Endothelial cell of umbilical vein (primary cell): ENCODE results near the gene NXN. TPM values are rescaled to one million over a fixed set of nuclear protein-coding genes. Genes with fewer than 3 reads are reported as not detected.

ENCODE experiments used
- BruUV-seq: library from RNA; stranded (reverse); fragments of 400-500 nt; replicated peaks from 2 replicates; lab custom pipeline; 2021; lab: Mats Ljungman, UMichigan
- CTCF ChIA-PET: fragments of 300-600, 350-600 bp; sonication (Branson Sonifier 250); formaldehyde crosslinking; loops from one replicate; lab custom pipeline; 2021; ENCODE audit warnings: antibody characterized with exemption, inconsistent platforms; lab: Charles Lee
- POLR2A ChIA-PET: fragments of 300-600, 350-600 bp; sonication (Branson Sonifier 250); formaldehyde crosslinking; loops from one replicate; lab custom pipeline; 2021; ENCODE audit warnings: antibody characterized with exemption, inconsistent platforms; lab: Charles Lee
- DNase-seq: peaks from one replicate; pipeline ENCODE4 v3.0.0-alpha.2; 2011; ENCODE audit warnings: low read depth, low spot score
- FAIRE-seq: peaks from 2 replicates; lab custom pipeline; 2011; peaks lifted over from hg19 to GRCh38; lab: Jason Lieb, UNC
- H2AFZ ChIP-seq: 2 replicates; pipeline ENCODE4 v1.6.0; 2012; ENCODE audit warnings: low read depth, low read length, control low read depth, inconsistent platforms
- H3K27ac ChIP-seq: 2 replicates; pipeline ENCODE4 v1.5.1; 2011; ENCODE audit warnings: low read depth, mild to moderate bottlenecking, control low read depth, low read length, moderate library complexity; ENCODE audit not compliant: insufficient read depth
- H3K27me3 ChIP-seq, 2 experiments: 2 replicates each; pipeline versions ENCODE4 v1.6.0 to v1.6.1; 2011; ENCODE audit warnings: low read length in 2 of 2, mixed read lengths in 1 of 2; ENCODE audit not compliant: control insufficient read depth in 2 of 2, insufficient read depth in 2 of 2
- H3K36me3 ChIP-seq, 2 experiments: 2 replicates in 1 of 2; 3 replicates in 1 of 2; pipeline ENCODE4 v1.5.1; 2011; ENCODE audit warnings: low read length in 2 of 2, mild to moderate bottlenecking in 1 of 2, moderate library complexity in 1 of 2; ENCODE audit not compliant: control insufficient read depth in 2 of 2, insufficient read depth in 2 of 2; ENCODE audit errors: extremely low read depth in 1 of 2
- H3K4me1 ChIP-seq: 3 replicates; pipeline ENCODE4 v1.5.1; 2011; ENCODE audit warnings: mild to moderate bottlenecking, low read length; ENCODE audit not compliant: control insufficient read depth, insufficient read depth; ENCODE audit errors: extremely low read depth
- H3K4me2 ChIP-seq: 2 replicates; pipeline ENCODE4 v1.6.1; 2011; ENCODE audit warnings: low read length, control low read depth, mixed read lengths; ENCODE audit not compliant: insufficient read depth
- H3K4me3 ChIP-seq, 3 experiments: fragments of 200-600 bp in 1 of 3; sonication (generic), shearing (Covaris generic) in 1 of 3; replicated peaks in 1 of 3; 2 replicates each; pipeline ENCODE4 v1.5.1; 2011 to 2016; ENCODE audit warnings: control low read depth in 3 of 3, low read length in 3 of 3, mild to moderate bottlenecking in 2 of 3, inconsistent platforms in 1 of 3, low read depth in 1 of 3, moderate library complexity in 1 of 3; ENCODE audit not compliant: insufficient read depth in 1 of 3
- H3K79me2 ChIP-seq: 2 replicates; pipeline ENCODE4 v1.6.0; 2012; ENCODE audit warnings: low read length, inconsistent platforms; ENCODE audit not compliant: control insufficient read depth, insufficient read depth
- H3K9ac ChIP-seq: replicated peaks from 2 replicates; pipeline ENCODE3; 2011; ENCODE audit warnings: low read length, control low read depth; ENCODE audit not compliant: insufficient read depth; ENCODE audit errors: extremely low read depth
- H3K9me1 ChIP-seq: replicated peaks from 3 replicates; pipeline ENCODE4 v1.6.0; 2011; ENCODE audit warnings: mild to moderate bottlenecking, low read length; ENCODE audit not compliant: control insufficient read depth, insufficient read depth; ENCODE audit errors: extremely low read depth
- H3K9me3 ChIP-seq: replicated peaks from 2 replicates; pipeline ENCODE4 v1.5.1; 2012; ENCODE audit warnings: low read length, inconsistent platforms; ENCODE audit not compliant: control insufficient read depth, insufficient read depth
- H4K20me1 ChIP-seq: replicated peaks from 2 replicates; pipeline ENCODE3; 2011; ENCODE audit warnings: mild to moderate bottlenecking, low read length; ENCODE audit not compliant: control insufficient read depth, insufficient read depth; ENCODE audit errors: extremely low read depth
- CTCF ChIP-seq, 2 donors: IDR thresholded peaks; 1 replicate in 1 of 2; 2 replicates in 1 of 2; pipeline ENCODE4 v1.5.1; 2011; ENCODE audit warnings: low read length in 2 of 2, mild to moderate bottlenecking in 2 of 2, moderate library complexity in 2 of 2, control low read depth in 1 of 2, inconsistent platforms in 1 of 2, low read depth in 1 of 2; ENCODE audit not compliant: insufficient read depth in 1 of 2; ENCODE audit errors: extremely low read depth in 1 of 2
- EZH2 ChIP-seq: IDR thresholded peaks from 2 replicates; pipeline ENCODE4 v1.6.1; 2012; ENCODE audit warnings: borderline replicate concordance, low read depth, mild to moderate bottlenecking, moderate library complexity, low read length, inconsistent platforms; ENCODE audit not compliant: severe bottlenecking
- FOS ChIP-seq: IDR thresholded peaks from 2 replicates; pipeline ENCODE4 v1.6.1; 2011; ENCODE audit warnings: mild to moderate bottlenecking, low read length, moderate library complexity, borderline replicate concordance; ENCODE audit not compliant: insufficient read depth
- GATA2 ChIP-seq: IDR thresholded peaks from 2 replicates; pipeline ENCODE4 v1.7.0; 2011; ENCODE audit warnings: low read depth, mild to moderate bottlenecking, moderate library complexity, mixed read lengths, low read length; ENCODE audit not compliant: insufficient read length, insufficient read depth
- MAX ChIP-seq: IDR thresholded peaks from 2 replicates; pipeline ENCODE4 v1.6.1; 2011; ENCODE audit not compliant: insufficient read depth, insufficient read length
- MYC ChIP-seq: IDR thresholded peaks from one replicate; pipeline ENCODE4 v1.6.1; 2011; ENCODE audit warnings: mild to moderate bottlenecking, low read depth, low read length
- POLR2A ChIP-seq: IDR thresholded peaks from 2 replicates; pipeline ENCODE4 v1.6.1; 2012; ENCODE audit warnings: low read depth, mild to moderate bottlenecking, control low read depth, low read length
- POLR2AphosphoS5 ChIP-seq: IDR thresholded peaks from 2 replicates; pipeline ENCODE4 v1.6.1; 2012; ENCODE audit warnings: low read depth, mild to moderate bottlenecking, control low read depth, low read length, moderate library complexity; ENCODE audit not compliant: insufficient read depth
- dilution Hi-C: fragments of 300-500 bp; cut with MboI; formaldehyde crosslinking; loops from one replicate; pipeline ENCODE4 v1.15.0; 2019; ENCODE audit warnings: low sequenced_read_pairs; ENCODE audit not compliant: extremely low pct_ligation_motif_present
- intact Hi-C: fragments of 100-400 bp; cut with micrococcal nuclease; formaldehyde crosslinking; loops from one replicate; pipeline ENCODE4 v1.10.0; 2022
- polyA plus RNA-seq, 4 experiments: library from polyadenylated mRNA; depleted of rRNA in 3 of 4; stranded (reverse) in 3 of 4; unstranded in 1 of 4; fragments of >200 nt; gene quantifications; 2 replicates each; pipeline versions ENCODE4 v1.2.1 to v1.2.3, GENCODE V29; 2011 to 2012; ENCODE audit warnings: missing spikeins in 1 of 4
- total RNA-seq: library from RNA; stranded (reverse); gene quantifications from 2 replicates; pipeline ENCODE4 v1.2.3, GENCODE V29; 2021

Gene NXN
- total and polyA plus RNA-seq, 2 donors (not counting 3 experiments of a cell fraction or from before 2014, with no cell fraction given) = 69.5 to 77.3 TPM

DNA sequence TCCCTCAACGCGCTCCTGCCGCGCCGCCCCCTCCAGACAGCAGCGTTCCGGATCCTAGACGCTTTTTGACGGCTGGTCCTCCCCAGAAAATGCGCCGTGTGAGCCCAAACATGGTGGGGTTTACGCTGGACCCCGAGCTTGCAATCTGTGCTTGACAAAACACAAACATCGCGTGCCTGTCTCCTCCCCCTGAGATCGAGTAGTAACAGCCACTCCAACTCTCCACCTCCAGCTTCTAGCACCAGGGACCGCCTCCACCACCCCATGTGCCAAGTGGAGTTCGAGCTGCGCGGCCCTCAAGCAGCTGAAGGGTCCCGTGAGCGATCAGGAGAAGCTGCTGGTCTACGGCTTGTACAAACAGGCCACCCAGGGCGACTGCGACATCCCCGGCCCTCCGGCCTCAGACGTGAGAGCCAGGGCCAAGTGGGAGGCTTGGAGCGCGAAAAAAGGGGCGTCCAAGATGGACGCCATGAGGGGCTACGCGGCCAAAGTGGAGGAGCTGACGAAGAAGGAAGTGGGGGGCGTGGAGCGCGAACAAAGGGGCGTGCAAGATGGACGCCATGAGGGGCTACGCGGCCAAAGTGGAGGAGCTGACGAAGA is 226.9 kb downstream of the NXN start:
- DNase-seq = peak; percentile 77
- Histone ChIP-seq H2AFZ (peak overlapping the region; percentile 61), H4K20me1 (no peaks in the 10 kb centered on the region), H3K4me3 (peak overlapping the region; percentile 34 to 82 (median 78)), H3K9me1 (no peaks in the 10 kb centered on the region), H3K79me2 (peaks cover 37% of the 10 kb centered on the region), H3K27ac (peak overlapping the region; percentile 30), H3K4me1 (peaks cover 18% of the 10 kb centered on the region), H3K4me2 (peak overlapping the region; percentile 37), H3K9ac (peak overlapping the region; percentile 75), H3K27me3 (no peaks in the 10 kb centered on the region), H3K36me3 (peaks cover 2 to 3% of the 10 kb centered on the region in 2 experiments), H3K9me3 (no peaks in the 10 kb centered on the region)
- intact Hi-C loops = loop anchor here (1.0 kb wide), 4 partner anchors 19 to 229 kb away; partner anchors contain the start of genes GLOD4, MRM3 and VPS53
- POLR2A ChIA-PET = no interaction called here
- peak; percentile 84 for FAIRE-seq
- CTCF ChIA-PET = interaction anchor here (0.8 to 3.2 kb wide), 9 partner anchors 11 to 341 kb away, joined by 3 to 18 read pairs (median 4); partner anchors contain the start of gene TIMM22
- dilution Hi-C loops = no loop called here
- BruUV-seq = TSS peak; percentile 35
- TF ChIP-seq MAX (peak; percentile 12), POLR2A (no peak)

- FAIRE-seq (peak; percentile 85), DNase-seq (peak; percentile 92)
- Histone ChIP-seq H3K27ac (peak within 1 kb of the TSS; percentile 30), H3K4me1 (peaks cover 18% of the 10 kb centered on the region), H3K36me3 (peaks cover 4 to 6% of the 10 kb centered on the region in 2 experiments), H3K27me3 (no peaks in the 10 kb centered on the region), H3K9ac (peak within 1 kb of the TSS; percentile 75), H3K4me3 (peak within 1 kb of the TSS; percentile 34 to 82 (median 78)), H3K9me1 (no peaks in the 10 kb centered on the region), H3K4me2 (peak within 1 kb of the TSS; percentile 64), H2AFZ (peak within 1 kb of the TSS; percentile 70), H3K79me2 (peaks cover 43% of the 10 kb centered on the region), H3K9me3 (no peaks in the 10 kb centered on the region), H4K20me1 (no peaks in the 10 kb centered on the region)
- TF ChIP-seq POLR2AphosphoS5 (peak; percentile 93), MYC (peak; percentile 75), FOS (no peak), MAX (no peak), CTCF (IDR thresholded peaks at IDR 0.05; ENCODE audit: extremely low read depth in 1 of 2, insufficient read depth in 1 of 2, low read depth in 1 of 2, low read length in 2 of 2) (peak; percentile 94 to 99), GATA2 (no peak), POLR2A (peak; percentile 64), EZH2 (no peak)
- ChIA-PET CTCF (interaction anchor here (0.8 to 3.2 kb wide), 9 partner anchors 10 to 340 kb away, joined by 3 to 18 read pairs (median 4); partner anchors contain the start of gene TIMM22), POLR2A (no interaction called here)
- BruUV-seq = no TSS peak
- dilution Hi-C loops = no loop called here
- intact Hi-C loops = loop anchor here (1.0 kb wide), 4 partner anchors 19 to 229 kb away; partner anchors contain the start of genes GLOD4, MRM3 and VPS53
Measured at GRCh38 chr17:752002-752619, 227.5 kb downstream of the NXN start, which contains the start of gene GEMIN4. GEMIN4 (minus strand) TSS chr17:752264; CDS start chr17:752142, 122 bp downstream.
